Measurements from ENCODE around the gene ARHGAP6.
"Not testable (repeated sequence)": the region's sequence is repeated elsewhere in the genome, so short reads cannot be mapped to it uniquely, and the experiment has no call there.

Gene ARHGAP6

GRCh38 chrX:11375614-11376119 lies 290.1 kb downstream of the ARHGAP6 start:
- TF ChIP-seq TAF1 (IDR thresholded peaks at IDR 0.05; ENCODE audit: borderline replicate concordance, low read depth, low read length): no peak
- TF ChIP-seq POLR2AphosphoS5 (IDR thresholded peaks at IDR 0.05; ENCODE audit: low read depth, low read length): no peak
- TF ChIP-seq POLR2A (IDR thresholded peaks at IDR 0.05; ENCODE audit: low read depth, low read length): no peak
- no peak for FAIRE-seq

GRCh38 chrX:11374570-11374969 lies 291.1 kb downstream of the ARHGAP6 start:
- DNase-seq (ENCODE audit: insufficient read length) (no peak), FAIRE-seq (no peak)
- TF ChIP-seq POLR2A (IDR thresholded peaks at IDR 0.05; ENCODE audit: low read depth, low read length) (no peak), POLR2AphosphoS5 (IDR thresholded peaks at IDR 0.05; ENCODE audit: low read depth, low read length) (no peak), TAF1 (IDR thresholded peaks at IDR 0.05; ENCODE audit: borderline replicate concordance, low read depth, low read length) (no peak)

More at GRCh38 chrX:11375614-11376119, 290.1 kb downstream of the ARHGAP6 start:
- no peak for DNase-seq (ENCODE audit: insufficient read length)

GRCh38 chrX:11371106-11371505 lies 294.6 kb downstream of the ARHGAP6 start:
- TF ChIP-seq POLR2AphosphoS5 (IDR thresholded peaks at IDR 0.05; ENCODE audit: low read depth, low read length) (no peak), POLR2A (IDR thresholded peaks at IDR 0.05; ENCODE audit: low read depth, low read length) (no peak), TAF1 (IDR thresholded peaks at IDR 0.05; ENCODE audit: borderline replicate concordance, low read depth, low read length) (no peak)
- FAIRE-seq (no peak), DNase-seq (ENCODE audit: insufficient read length) (no peak)

- DNase-seq (ENCODE audit: insufficient read length) (no peak), FAIRE-seq (no peak)
- TF ChIP-seq POLR2AphosphoS5 (IDR thresholded peaks at IDR 0.05; ENCODE audit: low read depth, low read length) (no peak), TAF1 (IDR thresholded peaks at IDR 0.05; ENCODE audit: borderline replicate concordance, low read depth, low read length) (no peak), POLR2A (IDR thresholded peaks at IDR 0.05; ENCODE audit: low read depth, low read length) (no peak)
These were observed 297.9 kb downstream of the ARHGAP6 start for GRCh38 chrX:11367609-11368430.

- DNase-seq (ENCODE audit: insufficient read length) (no peak), FAIRE-seq (no peak)
- TF ChIP-seq POLR2A (IDR thresholded peaks at IDR 0.05; ENCODE audit: low read depth, low read length): no peak
- TF ChIP-seq POLR2AphosphoS5 (IDR thresholded peaks at IDR 0.05; ENCODE audit: low read depth, low read length): no peak
- TF ChIP-seq TAF1 (IDR thresholded peaks at IDR 0.05; ENCODE audit: borderline replicate concordance, low read depth, low read length): no peak
These were observed 298.6 kb downstream of the ARHGAP6 start for GRCh38 chrX:11366998-11367595.

GRCh38 chrX:11365426-11365825 lies 300.3 kb downstream of the ARHGAP6 start:
- DNase-seq (ENCODE audit: insufficient read length) (no peak), FAIRE-seq (no peak)
- TF ChIP-seq POLR2AphosphoS5 (IDR thresholded peaks at IDR 0.05; ENCODE audit: low read depth, low read length): no peak
- TF ChIP-seq POLR2A (IDR thresholded peaks at IDR 0.05; ENCODE audit: low read depth, low read length): no peak
- TF ChIP-seq TAF1 (IDR thresholded peaks at IDR 0.05; ENCODE audit: borderline replicate concordance, low read depth, low read length): no peak

GRCh38 chrX:11364835-11365234 lies 300.9 kb downstream of the ARHGAP6 start:
- TF ChIP-seq POLR2AphosphoS5 (IDR thresholded peaks at IDR 0.05; ENCODE audit: low read depth, low read length): no peak
- DNase-seq (ENCODE audit: insufficient read length): no peak
- FAIRE-seq: no peak

GRCh38 chrX:11363825-11364224 lies 301.9 kb downstream of the ARHGAP6 start:
- FAIRE-seq; DNase-seq (ENCODE audit: insufficient read length): not testable (repeated sequence)

GRCh38 chrX:11363069-11363594 lies 302.6 kb downstream of the ARHGAP6 start:
- DNase-seq (ENCODE audit: insufficient read length): no peak
- peak; percentile 86 for FAIRE-seq
- TF ChIP-seq POLR2AphosphoS5 (IDR thresholded peaks at IDR 0.05; ENCODE audit: low read depth, low read length) (no peak), POLR2A (IDR thresholded peaks at IDR 0.05; ENCODE audit: low read depth, low read length) (no peak), TAF1 (IDR thresholded peaks at IDR 0.05; ENCODE audit: borderline replicate concordance, low read depth, low read length) (no peak)

GRCh38 chrX:11361666-11362065 lies 304.1 kb downstream of the ARHGAP6 start:
- not testable (repeated sequence) for FAIRE-seq; DNase-seq (ENCODE audit: insufficient read length)

- not testable (repeated sequence) for FAIRE-seq; DNase-seq (ENCODE audit: insufficient read length)
These were observed 309.8 kb downstream of the ARHGAP6 start for GRCh38 chrX:11355944-11356343.

GRCh38 chrX:11355259-11355909 lies 310.3 kb downstream of the ARHGAP6 start:
- DNase-seq (ENCODE audit: insufficient read length) (no peak), FAIRE-seq (no peak)
- TF ChIP-seq TAF1 (IDR thresholded peaks at IDR 0.05; ENCODE audit: borderline replicate concordance, low read depth, low read length): no peak
- no peak for TF ChIP-seq POLR2A (IDR thresholded peaks at IDR 0.05; ENCODE audit: low read depth, low read length)
- no peak for TF ChIP-seq POLR2AphosphoS5 (IDR thresholded peaks at IDR 0.05; ENCODE audit: low read depth, low read length)

All from GM12892 (cell line).